Measurements from ENCODE around the gene DUOX2.
A peak's percentile ranks its signal among the peaks of the same experiment; 100 is the strongest.
"Not testable (repeated sequence)": the region's sequence is repeated elsewhere in the genome, so short reads cannot be mapped to it uniquely, and the experiment has no call there.

DUOX2 gene

GRCh38 chr15:45118996-45119395, 5.0 kb upstream of the DUOX2 start:
- no peak for DNase-seq (ENCODE audit: low read depth)

GRCh38 chr15:45118131-45118588, 4.2 kb upstream of the DUOX2 start:
- peak; percentile 78 for DNase-seq (ENCODE audit: low read depth)

GRCh38 chr15:45117308-45118130, 3.5 kb upstream of the DUOX2 start:
- DNase-seq (ENCODE audit: low read depth): no peak

DNA sequence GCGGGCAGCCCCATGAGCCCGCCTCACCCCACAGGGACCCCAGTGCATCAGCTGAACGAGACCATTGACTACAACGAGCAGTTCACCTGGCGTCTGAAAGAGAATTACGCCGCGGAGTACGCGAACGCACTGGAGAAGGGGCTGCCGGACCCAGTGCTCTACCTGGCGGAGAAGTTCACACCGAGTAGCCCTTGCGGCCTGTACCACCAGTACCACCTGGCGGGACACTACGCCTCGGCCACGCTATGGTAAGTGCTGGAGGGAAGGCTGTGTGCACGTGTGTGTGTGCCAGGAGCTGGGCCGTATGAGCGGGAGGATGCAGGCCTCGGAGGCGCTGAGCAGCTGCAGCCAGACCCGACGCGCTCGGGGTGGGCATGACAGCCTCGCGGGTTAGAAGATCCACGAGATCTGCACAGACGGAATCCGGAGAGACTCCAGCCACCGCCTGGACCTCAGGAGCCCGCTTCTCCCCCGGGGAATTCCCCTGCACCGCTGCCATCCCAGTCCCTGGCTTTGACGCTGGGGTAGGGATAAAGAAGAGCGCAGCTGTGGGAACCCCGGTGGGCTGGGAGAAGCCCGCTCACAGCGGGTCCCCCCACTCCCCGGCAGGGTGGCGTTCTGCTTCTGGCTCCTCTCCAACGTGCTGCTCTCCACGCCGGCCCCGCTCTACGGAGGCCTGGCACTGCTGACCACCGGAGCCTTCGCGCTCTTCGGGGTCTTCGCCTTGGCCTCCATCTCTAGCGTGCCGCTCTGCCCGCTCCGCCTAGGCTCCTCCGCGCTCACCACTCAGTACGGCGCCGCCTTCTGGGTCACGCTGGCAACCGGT, 2.7 kb upstream of the DUOX2 start:
- DNase-seq (ENCODE audit: low read depth): no peak

DNA sequence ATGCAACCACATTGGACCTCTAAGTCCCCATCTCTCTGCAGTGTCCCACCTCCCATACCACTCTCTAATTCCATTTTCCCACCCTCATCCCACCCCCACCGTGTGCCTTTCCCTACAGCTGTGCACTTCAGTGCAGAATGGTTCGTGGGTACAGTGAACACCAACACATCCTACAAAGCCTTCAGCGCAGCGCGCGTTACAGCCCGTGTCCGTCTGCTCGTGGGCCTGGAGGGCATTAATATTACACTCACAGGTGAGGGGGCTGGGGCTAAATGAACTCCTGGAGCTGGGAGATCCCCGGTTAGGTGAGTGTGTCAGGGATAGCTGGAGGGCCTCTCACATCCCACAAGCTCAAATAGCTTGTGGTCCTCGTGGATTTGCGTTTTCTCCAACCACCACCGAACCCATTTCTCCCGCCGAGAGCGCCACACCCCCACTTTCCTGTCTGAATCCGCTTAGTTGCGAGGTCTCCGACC, 2.1 kb upstream of the DUOX2 start:
- DNase-seq (ENCODE audit: low read depth): no peak

GRCh38 chr15:45115312-45115820, 1.4 kb upstream of the DUOX2 start:
- DNase-seq (ENCODE audit: low read depth): no peak

- DNase-seq (ENCODE audit: low read depth): no peak
These were observed 746 bp upstream of the DUOX2 start for GRCh38 chr15:45114751-45115085.

- no peak for DNase-seq (ENCODE audit: low read depth)
These were observed 487 bp downstream of the DUOX2 start for GRCh38 chr15:45113380-45113990.

DNA sequence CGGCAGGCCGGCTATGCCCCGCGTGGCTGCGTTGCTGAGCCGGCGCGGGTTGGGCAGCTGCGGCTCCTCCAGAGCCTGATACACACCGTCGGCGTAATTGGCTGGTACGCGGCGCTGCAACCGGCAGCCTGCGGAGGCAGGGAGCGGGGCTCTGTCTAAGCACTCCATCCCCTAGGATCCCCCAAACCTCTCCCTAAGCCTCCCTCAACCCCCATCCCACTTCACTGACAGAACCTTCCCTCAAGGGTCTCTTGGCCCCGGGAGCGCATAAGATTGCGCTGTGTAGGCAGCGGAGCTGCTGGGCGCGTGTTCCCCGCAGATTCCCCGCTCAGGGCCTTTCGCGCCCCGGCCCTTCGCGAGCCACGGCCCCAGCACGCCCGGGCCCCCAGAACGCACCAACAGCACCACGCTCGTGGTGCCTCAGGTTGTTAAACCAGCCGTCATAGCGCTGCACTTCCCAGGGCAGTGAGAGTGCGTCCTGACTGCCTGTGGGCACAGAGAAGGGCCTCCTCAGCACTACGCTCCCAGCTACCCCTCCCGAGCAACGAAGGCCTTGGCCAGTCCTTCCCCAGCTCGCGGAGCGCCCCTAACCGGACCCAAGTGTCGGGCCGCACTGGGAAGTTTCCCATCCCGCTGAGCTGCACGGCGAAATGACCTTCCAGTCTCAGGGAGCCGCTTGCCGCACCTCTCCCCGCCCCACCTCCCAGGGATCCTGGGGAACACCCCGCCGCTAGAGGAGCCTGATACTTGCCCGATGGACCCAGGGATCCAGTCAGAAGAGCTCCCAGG, 1.2 kb downstream of the DUOX2 start:
- no peak for DNase-seq (ENCODE audit: low read depth)

DNA sequence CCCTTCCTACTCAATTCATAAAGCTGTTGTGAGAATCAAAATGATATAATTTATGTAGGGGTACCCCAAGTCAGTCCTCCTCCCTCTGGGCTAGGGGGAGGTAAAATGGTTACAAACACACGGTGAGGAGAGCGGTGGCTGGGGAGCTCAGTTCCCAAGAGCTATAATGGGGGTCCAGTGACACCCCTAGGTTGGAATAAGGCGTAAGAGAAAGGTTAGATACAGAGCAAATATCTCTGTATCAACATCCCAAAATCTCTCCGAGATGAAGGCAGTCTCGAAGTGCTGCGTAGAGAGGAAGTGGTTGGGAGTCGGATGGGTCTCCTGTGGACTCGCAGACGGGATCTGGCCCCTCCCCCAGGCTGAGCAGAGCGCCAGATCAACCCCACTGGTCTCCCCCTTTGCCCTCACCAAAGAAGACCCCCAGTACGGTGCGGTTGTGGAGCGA, 1.8 kb downstream of the DUOX2 start:
- no peak for DNase-seq (ENCODE audit: low read depth)

- no peak for DNase-seq (ENCODE audit: low read depth)
These were observed 2.4 kb downstream of the DUOX2 start for GRCh38 chr15:45111390-45112142.

DNA sequence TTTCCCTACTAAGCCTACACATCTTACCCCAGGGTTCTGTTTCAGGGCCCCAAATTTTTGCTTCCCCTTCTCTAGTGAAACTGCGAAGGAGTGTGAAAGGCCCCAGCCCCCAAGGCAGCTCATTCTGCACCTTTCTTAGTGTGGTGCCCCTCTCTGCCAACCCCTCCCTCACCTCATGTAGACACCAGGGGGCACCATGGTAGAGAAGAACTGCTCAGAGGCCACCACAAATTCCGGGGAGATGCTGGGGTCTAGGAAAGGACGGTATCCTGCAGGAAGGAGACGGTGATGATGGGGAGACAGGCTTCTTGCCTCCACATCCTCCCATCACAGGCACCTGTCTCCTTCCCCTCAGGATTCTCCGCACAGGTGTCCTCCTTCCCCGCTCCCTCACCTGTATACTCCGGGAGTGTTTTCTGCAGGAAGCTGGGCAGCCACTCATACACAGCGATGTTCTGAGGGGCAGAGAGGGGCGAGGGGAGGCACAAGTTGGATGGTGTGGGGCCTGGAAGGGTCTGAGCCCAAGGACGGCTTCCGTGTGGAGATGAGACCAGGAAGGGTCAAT, 3.6 kb downstream of the DUOX2 start:
- no peak for DNase-seq (ENCODE audit: low read depth)

DNA sequence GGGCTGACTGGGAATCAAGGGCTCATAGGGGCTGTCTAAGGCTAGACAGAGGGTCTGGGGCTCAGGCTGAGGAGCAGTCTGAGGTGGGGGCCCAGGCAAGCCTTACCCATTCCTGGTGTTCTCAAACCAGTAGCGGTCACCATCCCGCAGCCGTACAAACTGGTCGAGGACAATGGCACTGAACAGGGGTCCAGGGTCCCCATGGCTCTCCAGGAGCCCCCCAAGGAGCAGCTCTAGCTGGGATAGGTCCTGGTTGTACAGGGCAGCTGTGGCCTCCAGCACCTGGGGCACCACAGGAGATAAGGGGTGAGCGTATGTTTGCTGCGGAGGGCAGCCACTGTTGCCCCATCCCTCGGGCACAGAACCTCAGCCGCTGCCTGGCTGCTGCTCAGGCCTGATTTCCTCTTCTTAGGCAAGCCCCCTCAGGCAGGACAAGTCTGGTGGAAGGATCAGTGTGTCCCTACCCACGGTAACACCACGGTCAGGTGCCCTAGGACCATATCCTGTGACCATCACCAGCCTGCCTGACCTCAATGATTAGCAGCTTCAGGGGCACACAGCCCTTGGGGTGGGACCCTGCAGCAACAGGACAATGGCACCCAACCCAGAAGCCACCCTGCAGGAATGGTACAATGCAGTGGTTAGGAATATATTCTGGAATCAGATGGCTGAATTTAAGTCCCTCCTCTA, 5.9 kb downstream of the DUOX2 start:
- no peak for DNase-seq (ENCODE audit: low read depth)

- DNase-seq (ENCODE audit: low read depth): no peak
These were observed 7.8 kb downstream of the DUOX2 start for GRCh38 chr15:45106002-45106790.

- no peak for DNase-seq (ENCODE audit: low read depth)
These were observed 8.4 kb downstream of the DUOX2 start for GRCh38 chr15:45105586-45105985.

DNA sequence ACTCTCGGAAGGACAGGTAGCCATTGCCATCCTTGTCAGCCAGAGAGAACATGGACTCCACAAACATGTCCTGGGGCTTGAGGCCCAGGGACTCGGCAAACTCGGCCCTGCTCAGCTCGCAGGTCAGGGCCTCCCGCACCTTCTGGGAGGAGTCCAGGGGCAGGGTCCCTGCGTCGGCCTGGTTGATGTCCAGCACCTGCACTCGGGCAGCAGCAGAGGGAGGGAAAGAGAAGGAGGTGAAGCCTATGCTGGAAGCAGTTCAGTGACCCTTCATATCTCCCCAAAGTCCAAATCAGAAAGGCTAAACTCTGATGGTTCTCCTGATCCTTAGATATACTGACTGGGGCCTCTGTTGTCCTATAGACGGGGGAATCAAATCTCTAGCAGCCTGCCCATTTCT, 9.8 kb downstream of the DUOX2 start:
- not testable (repeated sequence) for DNase-seq (ENCODE audit: low read depth)

DNA sequence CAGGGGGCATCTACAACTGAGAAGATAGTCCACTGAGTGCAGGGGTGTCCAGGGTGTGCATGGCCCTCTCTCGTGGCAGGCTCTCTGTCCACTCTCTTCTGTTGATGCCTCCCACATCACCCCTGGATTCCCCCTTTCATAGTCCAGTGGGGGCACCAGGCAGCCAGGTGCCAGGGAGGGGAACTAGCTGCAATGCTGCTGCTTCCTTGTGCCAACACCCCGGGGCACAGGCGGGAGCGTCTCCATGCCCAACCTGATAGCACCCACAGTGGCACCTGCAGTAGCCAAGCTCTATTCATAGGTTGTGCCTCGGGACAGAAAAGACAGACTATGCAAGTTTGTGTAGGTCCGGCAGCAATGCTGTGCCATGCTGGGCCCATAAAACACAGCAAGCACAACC, 11.7 kb downstream of the DUOX2 start:
- no peak for DNase-seq (ENCODE audit: low read depth)

GRCh38 chr15:45101749-45102148, 12.2 kb downstream of the DUOX2 start:
- DNase-seq (ENCODE audit: low read depth): no peak
